Measurements from ENCODE around the gene PSMB11.

The PSMB11 gene

GRCh38 chr14:23034498-23035302 is 7.3 kb upstream of the PSMB11 start, which contains the start of gene PSMB5:
TSS of gene PSMB5 (minus strand) at chr14:23034900. CDS start at chr14:23034881, 19 bp downstream.
- DNase-seq (ENCODE audit: low spot score), result peak; percentile 95
- H3K27me3 ChIP-seq (ENCODE audit: insufficient read depth, poor library complexity, severe bottlenecking), result no peaks in the 10 kb centered on the region
- peak; percentile 95 for ATAC-seq (ENCODE audit: low read depth)

GRCh38 chr14:23035303-23036144 is 6.5 kb upstream of the PSMB11 start:
- Histone ChIP-seq H3K4me3 (ENCODE audit: severe bottlenecking) (peak overlapping the region; percentile 62), H3K9me3 (ENCODE audit: severe bottlenecking) (no peaks in the 10 kb centered on the region), H3K27me3 (ENCODE audit: insufficient read depth, poor library complexity, severe bottlenecking) (no peaks in the 10 kb centered on the region), H3K27ac (ENCODE audit: poor library complexity, severe bottlenecking) (peak overlapping the region; percentile 67), H3K36me3 (ENCODE audit: low read depth) (peaks cover 33% of the 10 kb centered on the region), H3K4me1 (ENCODE audit: insufficient read depth, poor library complexity, severe bottlenecking) (peaks cover 9% of the 10 kb centered on the region)
- no peak for ATAC-seq (ENCODE audit: low read depth)
- DNase-seq (ENCODE audit: low spot score), result no peak
- no peak for TF ChIP-seq CTCF (IDR thresholded peaks at IDR 0.05; ENCODE audit: poor library complexity, severe bottlenecking)

More at GRCh38 chr14:23034498-23035302, 7.3 kb upstream of the PSMB11 start, which contains the start of gene PSMB5:
- Histone ChIP-seq H3K9me3 (ENCODE audit: severe bottlenecking) (no peaks in the 10 kb centered on the region), H3K4me3 (ENCODE audit: severe bottlenecking) (peak within 1 kb of the TSS; percentile 62), H3K36me3 (ENCODE audit: low read depth) (peaks cover 41% of the 10 kb centered on the region), H3K4me1 (ENCODE audit: insufficient read depth, poor library complexity, severe bottlenecking) (peaks cover 9% of the 10 kb centered on the region), H3K27ac (ENCODE audit: poor library complexity, severe bottlenecking) (peak within 1 kb of the TSS; percentile 67)
- TF ChIP-seq CTCF (IDR thresholded peaks at IDR 0.05; ENCODE audit: poor library complexity, severe bottlenecking), result no peak

- peaks cover 4% of the 10 kb centered on the region for H3K4me1 ChIP-seq (ENCODE audit: insufficient read depth, poor library complexity, severe bottlenecking)
- H3K9me3 ChIP-seq (ENCODE audit: severe bottlenecking), result no peaks in the 10 kb centered on the region
- H3K27ac ChIP-seq (ENCODE audit: poor library complexity, severe bottlenecking), result no peak overlapping the region
- H3K27me3 ChIP-seq (ENCODE audit: insufficient read depth, poor library complexity, severe bottlenecking), result no peaks in the 10 kb centered on the region
- no peak for TF ChIP-seq CTCF (IDR thresholded peaks at IDR 0.05; ENCODE audit: poor library complexity, severe bottlenecking)
- no peaks in the 10 kb centered on the region for H3K36me3 ChIP-seq (ENCODE audit: low read depth)
- ATAC-seq (ENCODE audit: low read depth) (no peak), DNase-seq (ENCODE audit: low spot score) (no peak)
- no peak overlapping the region for H3K4me3 ChIP-seq (ENCODE audit: severe bottlenecking)
Observed at GRCh38 chr14:23040100-23040499, 1.9 kb upstream of the PSMB11 start.

DNA sequence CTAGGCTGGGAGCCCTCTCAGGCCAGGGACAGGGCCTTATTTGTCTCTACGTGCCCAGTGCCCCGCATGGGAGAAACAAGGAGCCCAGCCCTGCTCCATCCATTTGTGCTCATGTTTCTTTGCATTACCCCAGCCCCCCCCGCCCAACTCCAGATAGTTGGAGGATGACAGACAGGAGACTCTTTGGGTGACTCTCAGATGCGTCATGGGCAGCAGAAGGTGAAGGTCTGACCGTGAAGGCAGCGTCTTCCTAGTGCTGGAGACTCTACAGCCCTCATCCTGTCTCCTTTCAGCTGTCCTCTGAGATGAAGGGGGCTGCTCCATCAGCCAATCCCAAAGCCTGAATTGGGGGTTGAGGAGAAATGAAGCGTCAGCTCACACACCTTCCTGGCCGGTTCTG is 283 bp upstream of the PSMB11 start:
- H3K4me1 ChIP-seq (ENCODE audit: insufficient read depth, poor library complexity, severe bottlenecking), result no peaks in the 10 kb centered on the region
- peak; percentile 75 for ATAC-seq (ENCODE audit: low read depth)

More for the DNA sequence above, 283 bp upstream of the PSMB11 start:
- no peak for DNase-seq (ENCODE audit: low spot score)
- no peaks in the 10 kb centered on the region for H3K36me3 ChIP-seq (ENCODE audit: low read depth)
- H3K27me3 ChIP-seq (ENCODE audit: insufficient read depth, poor library complexity, severe bottlenecking), result no peaks in the 10 kb centered on the region
- no peaks in the 10 kb centered on the region for H3K9me3 ChIP-seq (ENCODE audit: severe bottlenecking)
- H3K4me3 ChIP-seq (ENCODE audit: severe bottlenecking), result no peak overlapping the region
- no peak for TF ChIP-seq CTCF (IDR thresholded peaks at IDR 0.05; ENCODE audit: poor library complexity, severe bottlenecking)
- no peak overlapping the region for H3K27ac ChIP-seq (ENCODE audit: poor library complexity, severe bottlenecking)

Measured in RWPE2 (cell line).